Calu3 (cell line): Measurements from ENCODE around the gene GPR176. TPM values are rescaled to one million over a fixed set of nuclear protein-coding genes. Genes with fewer than 3 reads are reported as not detected.

Source experiments
- BruUV-seq: library from RNA; stranded (reverse); fragments of 400-500 nt; replicated peaks from 2 replicates; lab custom pipeline; 2021; lab: Mats Ljungman, UMichigan
- CTCF ChIA-PET: fragments of 300-600 bp; sonication (Branson Sonifier 250); formaldehyde crosslinking; loops from one replicate; lab custom pipeline; 2022; ENCODE audit warnings: antibody characterized with exemption; lab: Charles Lee
- DNase-seq: peaks from one replicate; pipeline ENCODE4 v3.0.0; 2022
- H3K27ac Mint-ChIP-seq: one replicate; pipeline ENCODE4 v1.8.0; 2022; ENCODE audit warnings: mixed read lengths; ENCODE audit not compliant: unreplicated experiment
- H3K27me3 Mint-ChIP-seq: one replicate; pipeline ENCODE4 v1.8.0; 2022; ENCODE audit warnings: mixed read lengths; ENCODE audit not compliant: unreplicated experiment
- H3K36me3 Mint-ChIP-seq: one replicate; pipeline ENCODE4 v1.8.0; 2022; ENCODE audit warnings: mild to moderate bottlenecking, moderate library complexity, mixed read lengths; ENCODE audit not compliant: insufficient read depth, unreplicated experiment
- H3K4me1 Mint-ChIP-seq: one replicate; pipeline ENCODE4 v1.8.0; 2022; ENCODE audit warnings: mild to moderate bottlenecking, low read depth, mixed read lengths; ENCODE audit not compliant: unreplicated experiment
- H3K4me3 Mint-ChIP-seq: one replicate; pipeline ENCODE4 v1.8.0; 2022; ENCODE audit warnings: mild to moderate bottlenecking, low read depth, moderate library complexity, mixed read lengths; ENCODE audit not compliant: unreplicated experiment
- H3K9me3 Mint-ChIP-seq: one replicate; pipeline ENCODE4 v1.8.0; 2022; ENCODE audit warnings: low read depth, mixed read lengths; ENCODE audit not compliant: unreplicated experiment
- intact Hi-C: fragments of 100-400 bp; cut with micrococcal nuclease; formaldehyde crosslinking; loops from one replicate; pipeline ENCODE4 v1.10.0; 2022; ENCODE audit not compliant: unreplicated experiment
- total RNA-seq: library from RNA; stranded (reverse); gene quantifications from 2 replicates; pipeline ENCODE4 v1.2.3, GENCODE V29; 2022
- TF ChIP-seq, protein P1 (sequence below): fragments of 200-600 bp; IDR thresholded peaks from one replicate; pipeline ENCODE4 v1.8.0; 2022; ENCODE audit warnings: antibody characterized with exemption; ENCODE audit not compliant: unreplicated experiment

Gene GPR176
- total RNA-seq, 1 experiment from 2014 or later = 10.2 TPM

DNA sequence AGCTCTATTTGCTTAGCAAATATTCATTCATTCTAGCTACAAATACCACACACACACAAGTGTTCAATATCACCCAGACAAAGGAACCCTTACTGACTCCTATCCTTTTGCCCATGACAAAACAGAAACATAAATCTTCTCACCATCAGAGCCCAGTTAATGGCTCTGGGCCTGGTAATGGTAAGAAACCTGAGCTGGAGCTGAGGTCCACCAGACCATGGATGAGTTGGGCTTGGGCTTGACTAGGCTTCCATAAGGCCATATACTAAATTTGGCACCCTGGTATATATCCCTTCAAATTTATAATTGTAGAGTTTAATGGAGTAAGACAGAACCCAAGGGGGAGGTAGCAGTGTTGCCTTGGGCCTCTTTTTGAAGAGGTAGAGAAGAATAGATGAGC lies 29.4 kb downstream of the GPR176 start:
- intact Hi-C loops = no loop called here
- Mint-ChIP-seq H3K27ac (no peak overlapping the region), H3K4me1 (peaks cover 13% of the 10 kb centered on the region), H3K9me3 (no peaks in the 10 kb centered on the region), H3K27me3 (no peaks in the 10 kb centered on the region), H3K36me3 (no peaks in the 10 kb centered on the region), H3K4me3 (no peak overlapping the region)
- no peak for DNase-seq
- TF ChIP-seq, protein P1, sequence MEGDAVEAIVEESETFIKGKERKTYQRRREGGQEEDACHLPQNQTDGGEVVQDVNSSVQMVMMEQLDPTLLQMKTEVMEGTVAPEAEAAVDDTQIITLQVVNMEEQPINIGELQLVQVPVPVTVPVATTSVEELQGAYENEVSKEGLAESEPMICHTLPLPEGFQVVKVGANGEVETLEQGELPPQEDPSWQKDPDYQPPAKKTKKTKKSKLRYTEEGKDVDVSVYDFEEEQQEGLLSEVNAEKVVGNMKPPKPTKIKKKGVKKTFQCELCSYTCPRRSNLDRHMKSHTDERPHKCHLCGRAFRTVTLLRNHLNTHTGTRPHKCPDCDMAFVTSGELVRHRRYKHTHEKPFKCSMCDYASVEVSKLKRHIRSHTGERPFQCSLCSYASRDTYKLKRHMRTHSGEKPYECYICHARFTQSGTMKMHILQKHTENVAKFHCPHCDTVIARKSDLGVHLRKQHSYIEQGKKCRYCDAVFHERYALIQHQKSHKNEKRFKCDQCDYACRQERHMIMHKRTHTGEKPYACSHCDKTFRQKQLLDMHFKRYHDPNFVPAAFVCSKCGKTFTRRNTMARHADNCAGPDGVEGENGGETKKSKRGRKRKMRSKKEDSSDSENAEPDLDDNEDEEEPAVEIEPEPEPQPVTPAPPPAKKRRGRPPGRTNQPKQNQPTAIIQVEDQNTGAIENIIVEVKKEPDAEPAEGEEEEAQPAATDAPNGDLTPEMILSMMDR = no peak
- no TSS peak for BruUV-seq
- CTCF ChIA-PET = interaction anchor here (0.6 kb wide), 1 partner anchor 1573 kb away, joined by 3 read pairs; no protein-coding TSS in a partner anchor

DNA sequence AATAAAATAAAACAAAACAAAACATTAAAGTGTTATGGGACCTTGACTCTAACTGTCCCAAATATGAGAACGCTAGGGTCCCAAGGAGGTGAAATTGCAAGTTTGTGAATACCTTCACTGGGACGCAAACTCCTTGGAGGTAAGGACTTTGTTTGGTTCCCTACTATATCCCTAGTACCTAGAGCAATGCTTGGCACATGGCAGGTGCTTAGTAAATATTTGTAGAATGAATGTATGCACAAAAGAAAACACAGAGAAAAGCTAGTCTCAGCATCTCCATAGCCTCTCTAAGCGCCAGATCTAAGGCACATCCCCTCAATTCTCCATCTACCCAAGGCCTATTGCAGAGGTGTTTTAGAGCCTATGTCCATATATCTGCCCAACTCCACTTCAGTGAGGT lies 30.5 kb downstream of the GPR176 start:
- no peak for DNase-seq
- TF ChIP-seq, protein P1 = no peak
- Mint-ChIP-seq H3K4me3 (no peak overlapping the region), H3K27ac (no peak overlapping the region), H3K4me1 (peaks cover 21% of the 10 kb centered on the region), H3K9me3 (no peaks in the 10 kb centered on the region), H3K27me3 (no peaks in the 10 kb centered on the region), H3K36me3 (no peaks in the 10 kb centered on the region)
- BruUV-seq = no TSS peak
- CTCF ChIA-PET = no interaction called here
- intact Hi-C loops = loop anchor here (5.0 kb wide), 1 partner anchor 88 kb away; no protein-coding TSS in a partner anchor

DNA sequence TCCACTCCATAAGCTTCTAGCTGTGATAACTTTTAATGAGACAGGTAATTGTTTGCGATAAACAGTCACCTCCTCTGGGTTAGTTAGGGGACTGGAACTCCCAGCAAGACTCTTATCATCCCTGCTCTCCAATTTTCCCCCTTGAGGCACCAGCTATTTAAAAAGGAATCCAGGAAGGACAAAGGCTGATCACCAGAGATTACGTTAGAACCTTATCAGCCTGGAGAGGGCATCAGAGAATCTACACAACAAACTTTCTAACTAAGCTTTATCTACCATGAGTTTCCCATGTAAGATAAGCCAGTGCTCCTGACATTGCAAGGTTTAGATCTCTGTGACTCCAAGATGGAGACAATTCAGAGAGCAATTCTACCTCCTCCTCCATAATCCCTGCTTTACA lies 31.3 kb downstream of the GPR176 start:
- H3K27ac Mint-ChIP-seq = no peak overlapping the region
- no TSS peak for BruUV-seq
- CTCF ChIA-PET = interaction anchor here (1.1 kb wide), 1 partner anchor 45 kb away, joined by 3 read pairs; the partner anchor contains the start of gene EIF2AK4
- no peaks in the 10 kb centered on the region for H3K27me3 Mint-ChIP-seq
- no peaks in the 10 kb centered on the region for H3K36me3 Mint-ChIP-seq
- TF ChIP-seq, protein P1 = no peak
- no peak for DNase-seq
- intact Hi-C loops = loop anchor here (5.0 kb wide), 1 partner anchor 88 kb away; no protein-coding TSS in a partner anchor
- peaks cover 24% of the 10 kb centered on the region for H3K4me1 Mint-ChIP-seq
- no peaks in the 10 kb centered on the region for H3K9me3 Mint-ChIP-seq
- H3K4me3 Mint-ChIP-seq = no peak overlapping the region

DNA sequence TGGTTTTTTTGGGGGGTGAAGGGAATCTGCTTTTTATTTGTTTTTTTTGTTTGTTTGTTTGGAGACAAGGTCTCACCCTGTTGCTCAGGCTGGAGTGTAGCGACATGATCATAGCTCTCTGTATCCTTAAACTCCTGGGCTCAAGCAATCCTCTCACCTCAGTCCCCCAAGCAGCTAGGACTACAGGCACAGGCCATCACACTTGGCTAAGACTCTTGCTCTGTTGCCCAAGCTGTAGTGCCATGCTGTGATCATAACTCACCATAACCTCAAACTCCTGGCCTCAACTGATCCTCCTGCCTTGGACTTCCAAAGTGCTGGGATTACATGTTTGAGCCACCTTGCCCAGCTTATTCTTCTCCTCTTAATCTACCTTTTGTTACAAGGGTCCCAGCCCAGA lies 31.8 kb downstream of the GPR176 start:
- Mint-ChIP-seq H3K27ac (no peak overlapping the region), H3K9me3 (no peaks in the 10 kb centered on the region), H3K4me3 (no peak overlapping the region), H3K27me3 (no peaks in the 10 kb centered on the region), H3K36me3 (no peaks in the 10 kb centered on the region), H3K4me1 (peaks cover 24% of the 10 kb centered on the region)
- TF ChIP-seq, protein P1 = no peak
- no TSS peak for BruUV-seq
- DNase-seq = no peak
- CTCF ChIA-PET = interaction anchor here (0.6 to 1.3 kb wide), 6 partner anchors 9 to 219 kb away, joined by 3 read pairs; partner anchors contain the start of gene EIF2AK4
- intact Hi-C loops = loop anchor here (5.0 kb wide), 1 partner anchor 89 kb away; no protein-coding TSS in a partner anchor
